HG03565 (cell line): ENCODE data around the gene FIBCD1.
"Not testable (repeated sequence)": the region's sequence is repeated elsewhere in the genome, so short reads cannot be mapped to it uniquely, and the experiment has no call there.

Experiments
- ATAC-seq: cut with Tn5 transposase; IDR thresholded peaks from one replicate; pipeline ENCODE4 v1.9.1; 2021; ENCODE audit warnings: mild to moderate bottlenecking, moderate library complexity; ENCODE audit not compliant: unreplicated experiment

Gene FIBCD1

GRCh38 chr9:130910670-130911069 is 28.4 kb downstream of the FIBCD1 start:
- ATAC-seq = not testable (repeated sequence)

GRCh38 chr9:130910041-130910440 is 29.0 kb downstream of the FIBCD1 start:
- not testable (repeated sequence) for ATAC-seq

DNA sequence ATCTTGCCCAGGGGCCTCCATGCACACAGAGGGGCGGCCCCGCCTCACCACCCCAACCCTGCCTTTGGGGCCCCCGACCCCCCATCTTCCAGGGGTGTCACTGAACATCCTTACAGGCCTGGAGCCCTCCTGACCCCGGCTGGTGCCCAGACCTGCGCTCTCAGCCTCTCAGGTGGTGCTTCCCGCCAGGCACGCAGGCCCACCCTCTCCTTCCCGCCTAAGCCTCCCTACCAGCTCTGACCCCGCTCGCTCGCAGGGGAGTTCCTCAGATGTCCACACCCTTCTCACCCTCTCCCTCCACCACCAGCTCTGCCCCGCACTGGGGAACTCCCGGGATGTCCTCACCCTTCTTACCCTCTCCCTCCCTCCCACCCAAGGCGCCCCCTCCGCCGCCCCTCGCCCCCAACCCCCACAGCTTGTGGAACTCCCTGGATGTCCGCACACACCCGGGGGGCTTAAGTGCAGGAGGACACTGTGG is 30.1 kb downstream of the FIBCD1 start:
- ATAC-seq = no peak

DNA sequence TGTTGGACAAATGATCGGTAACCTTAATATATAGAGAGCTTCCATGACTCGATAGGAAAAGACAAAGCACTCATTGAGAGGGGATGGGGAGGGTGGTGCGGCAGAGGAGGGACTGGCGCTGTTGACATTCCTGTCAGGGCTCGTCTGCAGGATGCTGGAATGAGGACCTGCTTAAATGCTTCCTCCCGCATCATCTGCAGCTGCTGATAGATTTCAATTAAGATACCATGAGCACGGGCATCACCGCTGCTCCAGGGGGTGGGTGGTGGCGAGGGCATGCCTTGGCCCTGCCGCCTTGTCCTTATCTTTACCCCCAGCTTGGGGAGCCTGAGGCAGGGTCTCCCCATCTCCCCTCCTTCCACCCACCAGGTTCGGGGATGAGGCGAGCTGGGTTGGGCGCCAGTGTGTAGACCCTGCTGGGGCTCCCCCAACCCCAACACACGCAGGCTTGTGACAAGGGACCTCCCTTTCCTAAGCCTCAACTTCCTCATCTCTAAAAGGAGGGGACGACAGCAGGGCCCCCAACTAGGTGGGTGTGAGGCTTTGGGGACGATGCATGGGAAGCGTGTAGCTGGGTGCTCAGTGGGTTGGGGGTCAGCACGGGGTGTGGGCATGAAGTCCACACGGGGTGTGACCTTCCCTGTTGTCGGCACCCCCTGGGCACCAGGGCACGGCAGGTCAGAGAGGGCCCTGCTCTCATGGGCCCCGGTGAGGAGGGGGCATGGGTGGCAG is 30.7 kb downstream of the FIBCD1 start:
- no peak for ATAC-seq

DNA sequence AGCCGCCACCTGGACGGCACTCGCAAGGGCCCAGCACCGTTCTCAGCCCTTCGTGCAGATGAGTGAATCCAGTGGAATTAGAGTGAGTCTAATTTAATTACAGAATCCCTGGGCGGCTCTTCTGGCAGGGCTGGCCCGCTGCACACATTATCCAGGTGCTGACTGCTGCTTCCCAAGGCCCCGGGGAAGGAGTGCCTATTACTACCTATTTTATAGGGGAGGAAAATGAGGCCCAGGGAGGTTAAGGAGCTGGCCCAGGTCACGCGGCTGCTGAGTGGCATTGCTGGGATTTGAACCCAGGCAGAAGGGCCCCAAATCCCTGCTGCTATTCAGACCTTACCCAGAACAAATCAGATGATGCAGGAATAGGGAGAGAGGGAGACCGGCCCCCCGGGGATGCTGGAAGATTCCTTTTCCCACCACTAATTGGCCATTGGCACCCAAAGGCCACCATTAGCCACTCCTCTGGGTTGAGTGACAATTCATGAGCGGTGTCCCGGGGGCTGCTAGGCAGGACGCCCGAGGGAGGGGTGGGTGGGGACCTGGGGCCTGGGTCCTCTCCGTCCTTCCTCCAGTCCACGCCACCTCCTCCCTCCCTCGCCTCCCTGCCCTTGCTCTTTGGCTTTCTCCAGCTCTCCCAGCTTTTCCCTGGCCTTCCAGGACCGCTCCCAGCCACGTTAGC is 32.2 kb downstream of the FIBCD1 start:
- no peak for ATAC-seq

DNA sequence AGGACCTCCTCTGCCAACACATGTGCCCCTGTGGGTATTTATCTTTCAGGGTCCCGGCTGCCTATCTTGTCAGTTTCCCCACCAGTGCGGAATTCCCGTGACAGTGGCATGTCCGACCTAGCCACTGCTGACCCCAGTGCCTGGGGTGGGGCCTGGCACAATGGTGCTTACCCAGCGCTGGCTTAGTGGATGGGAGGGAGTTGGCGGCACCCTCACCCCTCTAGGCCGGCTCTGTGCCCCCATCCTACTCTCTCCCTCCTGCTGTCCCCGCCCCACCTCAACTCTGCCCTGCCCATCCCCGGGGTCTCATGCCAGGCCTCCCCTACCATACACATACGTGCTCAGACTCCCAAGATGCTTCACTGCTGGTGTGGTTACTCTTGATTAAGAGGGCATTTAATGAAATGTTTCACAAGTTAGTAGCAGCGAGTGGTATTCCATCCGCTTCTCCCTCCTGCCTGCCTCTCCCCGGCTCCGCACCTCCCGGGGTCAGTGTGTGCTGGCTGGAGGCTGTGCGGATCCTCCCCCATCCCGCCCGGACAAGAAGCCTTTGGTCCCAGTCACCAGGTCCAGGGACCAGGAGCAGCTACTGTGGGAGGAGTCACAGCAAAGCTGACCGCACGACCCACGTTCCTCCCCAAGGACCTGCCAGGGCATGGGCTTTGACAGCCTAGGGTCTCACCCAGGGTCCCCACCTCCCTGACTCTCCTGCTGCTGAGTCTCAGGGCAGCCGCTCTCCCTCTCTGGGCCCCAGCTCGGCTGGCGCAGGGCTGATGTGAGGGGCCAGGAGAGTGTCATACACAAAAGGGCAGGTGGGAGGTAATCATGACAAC is 32.9 kb downstream of the FIBCD1 start:
- no peak for ATAC-seq

DNA sequence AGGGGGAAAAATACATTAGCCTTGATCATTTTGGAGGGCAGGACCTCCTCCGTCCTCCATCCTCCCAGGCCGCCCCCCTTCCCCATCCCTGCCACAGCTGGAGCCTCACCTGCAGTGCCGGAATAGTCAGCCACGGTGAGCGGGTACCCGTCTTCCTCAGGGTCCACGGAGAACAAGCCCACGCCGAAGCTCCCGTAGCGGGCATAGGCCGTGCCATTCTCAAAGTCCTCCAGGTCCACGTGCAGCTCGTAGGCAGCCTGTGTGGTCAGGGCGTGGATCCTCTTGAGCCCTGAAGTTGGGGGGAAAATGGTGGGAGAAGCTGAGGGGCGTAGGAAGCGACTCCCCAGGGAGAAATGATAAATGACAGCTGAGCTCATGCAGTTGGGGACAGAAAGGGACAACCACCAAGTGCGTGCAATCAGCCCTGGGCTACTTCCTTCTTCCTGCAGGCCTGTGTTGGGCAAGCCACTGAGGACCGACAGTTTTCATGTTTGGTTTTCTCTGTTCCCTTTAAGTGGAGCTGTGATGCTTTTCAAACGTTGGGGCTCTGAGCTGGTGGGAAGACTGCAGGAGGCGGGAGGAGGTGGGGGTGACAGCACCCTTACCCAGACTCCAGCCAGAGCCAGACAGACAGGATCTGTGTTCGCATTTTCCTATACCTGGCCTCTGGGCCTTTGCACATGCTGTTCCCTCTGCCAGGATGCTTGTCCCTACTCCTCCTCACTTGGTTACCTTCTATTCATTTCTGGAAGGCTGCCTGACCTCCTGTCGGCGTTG is 33.7 kb downstream of the FIBCD1 start:
- ATAC-seq = no peak

DNA sequence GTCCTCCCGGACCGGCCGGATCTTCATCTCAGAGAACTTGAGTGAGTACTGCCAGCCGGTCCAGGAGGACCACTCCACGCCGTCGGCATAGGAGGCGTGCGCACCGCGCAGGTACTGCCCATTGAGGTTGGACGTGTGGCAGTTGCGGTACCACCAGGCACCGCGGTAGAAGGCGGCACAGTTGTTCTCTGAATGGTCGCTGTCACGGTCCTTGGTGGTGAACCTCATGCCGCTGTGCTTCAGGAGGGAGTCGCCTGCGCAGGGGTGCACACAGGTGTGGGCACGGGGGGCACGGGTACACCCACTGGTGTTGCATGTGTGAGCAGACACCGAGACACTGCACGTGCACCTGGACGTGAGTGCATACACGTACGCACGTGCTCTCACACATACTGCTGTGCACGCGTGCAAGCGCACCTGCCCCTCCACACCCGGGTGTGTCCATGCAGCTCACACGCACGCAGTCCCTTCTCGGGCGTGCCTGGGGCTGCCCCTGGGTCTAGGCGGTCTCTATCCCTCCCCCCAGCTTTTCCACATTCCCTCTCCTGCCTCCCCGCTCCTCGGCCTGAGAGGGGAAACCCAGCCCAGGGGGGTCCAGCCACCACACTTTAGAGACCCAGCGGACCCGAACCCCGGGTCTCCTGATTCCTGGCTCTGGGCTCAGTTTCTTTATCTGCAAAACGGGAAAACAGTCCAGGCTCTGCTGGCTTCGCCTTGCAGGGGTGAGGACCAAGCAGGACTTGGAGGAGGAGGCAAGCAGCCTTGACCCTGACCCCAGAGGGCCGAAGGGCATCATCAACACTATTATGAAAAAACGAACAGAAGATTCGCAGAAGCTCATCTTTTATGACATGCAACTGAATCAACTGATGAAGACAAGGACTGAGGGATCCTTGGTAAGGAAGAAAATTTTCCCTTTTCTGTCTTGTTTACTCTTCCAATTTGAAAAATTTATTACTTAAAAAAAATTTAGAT is 34.7 kb downstream of the FIBCD1 start:
- no peak for ATAC-seq

DNA sequence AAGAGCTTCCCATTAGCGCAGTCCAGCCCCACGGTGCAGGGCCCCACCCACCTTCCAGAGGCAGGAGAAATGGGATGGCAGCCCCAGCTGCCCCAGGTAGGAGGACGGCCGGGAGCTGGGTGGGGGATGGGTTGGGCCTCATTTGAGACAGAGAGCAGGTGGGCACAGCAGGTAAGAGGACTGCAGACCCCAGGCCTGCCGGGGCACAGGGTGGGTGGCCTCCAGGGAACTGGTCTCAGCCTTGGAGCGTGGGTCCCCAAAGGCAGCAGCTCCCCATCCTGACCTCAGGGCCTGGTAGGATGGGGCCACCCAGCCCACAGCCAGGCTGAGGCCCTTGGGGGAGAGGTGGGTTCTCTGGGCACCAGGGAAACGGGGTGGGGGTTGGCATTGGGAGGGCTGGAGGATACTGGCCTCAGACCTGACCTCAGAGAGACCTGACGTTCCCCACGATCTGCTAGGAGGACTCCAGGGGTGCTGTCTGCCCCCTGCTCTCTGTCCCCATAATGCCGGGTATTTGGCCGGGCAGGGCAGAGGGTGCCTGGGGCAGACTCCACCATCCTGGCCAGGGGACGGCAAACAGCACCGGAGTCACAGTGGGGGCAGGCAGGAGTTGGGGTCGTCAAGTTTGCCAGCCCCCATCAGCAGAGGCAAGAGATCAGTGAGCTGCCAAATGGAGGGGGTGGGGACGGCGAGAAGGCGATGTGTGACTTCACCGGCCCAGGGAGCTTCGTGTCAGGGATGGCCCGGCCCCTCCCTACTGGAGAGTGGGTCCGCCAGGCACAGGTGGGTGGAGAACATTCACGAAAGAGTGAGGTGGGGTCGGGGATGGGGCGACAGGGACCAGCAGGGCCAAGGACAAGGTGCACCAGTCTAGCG is 35.6 kb downstream of the FIBCD1 start:
- no peak for ATAC-seq

- ATAC-seq = no peak
Observed at GRCh38 chr9:130902204-130903185, 36.6 kb downstream of the FIBCD1 start.

DNA sequence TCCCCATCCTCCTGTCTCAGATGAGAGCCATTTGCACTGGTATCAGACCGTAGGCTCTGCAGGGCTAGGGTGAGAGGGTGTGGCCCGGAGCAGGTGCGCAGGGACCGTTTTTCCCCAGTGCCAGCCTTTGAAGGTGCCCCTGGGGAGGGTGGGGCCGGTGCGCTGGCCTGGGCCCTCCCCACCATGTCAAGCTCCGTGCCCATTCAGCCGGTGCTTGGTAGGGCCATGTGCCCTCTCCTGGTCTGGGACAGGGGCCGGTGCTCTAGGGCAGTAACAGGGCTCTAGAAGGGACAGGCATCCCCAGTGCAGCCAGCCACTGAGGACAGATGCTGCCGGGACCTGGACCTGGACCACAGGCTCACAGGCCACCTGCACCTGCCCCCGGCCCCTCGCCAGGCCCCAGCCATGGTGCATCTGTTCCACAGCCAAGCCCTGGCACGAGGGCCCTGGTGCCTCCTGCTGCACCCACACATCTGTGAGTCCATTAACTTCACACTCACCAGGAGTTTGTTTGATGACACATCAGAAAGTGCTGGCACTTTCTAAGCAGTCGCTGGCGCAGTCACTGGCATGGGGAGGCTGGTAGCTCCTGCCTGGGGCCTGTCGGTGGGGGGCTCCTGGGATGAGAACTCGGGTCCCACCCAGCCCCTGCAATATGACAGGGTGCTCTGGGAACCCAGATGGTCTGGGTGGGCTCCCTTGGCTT is 37.4 kb downstream of the FIBCD1 start:
- ATAC-seq = no peak

DNA sequence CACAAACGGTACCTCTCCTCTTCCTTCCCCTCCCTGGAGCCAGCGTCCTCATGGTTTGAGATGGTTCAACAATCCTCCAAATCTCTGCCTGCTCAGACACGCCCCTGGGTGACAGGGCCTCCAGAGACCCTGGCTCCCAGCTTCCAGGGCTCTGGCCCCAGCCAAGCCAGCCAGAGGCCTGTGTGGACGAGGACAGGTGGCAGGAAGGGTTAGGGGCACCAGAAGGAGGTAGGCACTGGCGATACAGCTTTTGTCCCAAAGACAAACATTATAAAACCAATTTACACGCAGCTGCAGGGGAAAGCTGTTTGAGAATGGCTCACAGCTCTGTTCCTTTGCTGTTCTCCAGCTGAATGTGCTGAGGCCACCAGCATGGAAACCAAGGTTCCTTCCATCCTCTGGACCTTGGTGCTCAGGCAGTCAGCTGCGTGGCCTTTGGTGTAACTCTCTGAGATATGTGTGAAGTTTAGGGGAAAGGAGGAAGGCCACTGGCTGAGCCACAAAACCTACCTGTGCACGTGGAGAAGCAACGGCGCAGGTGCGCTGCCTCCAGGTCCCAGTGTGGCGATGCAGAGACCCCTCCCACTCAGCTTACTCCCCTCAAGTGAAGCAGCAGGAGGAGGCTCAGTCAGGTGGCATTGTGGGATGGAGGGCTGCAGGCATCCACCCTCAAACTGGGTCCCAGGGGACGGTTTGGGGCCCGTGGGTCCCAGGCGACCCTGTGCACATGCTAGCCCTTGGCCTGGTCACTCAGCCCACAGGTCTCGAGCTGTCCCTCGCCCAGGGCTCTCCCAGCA is 38.1 kb downstream of the FIBCD1 start:
- no peak for ATAC-seq

DNA sequence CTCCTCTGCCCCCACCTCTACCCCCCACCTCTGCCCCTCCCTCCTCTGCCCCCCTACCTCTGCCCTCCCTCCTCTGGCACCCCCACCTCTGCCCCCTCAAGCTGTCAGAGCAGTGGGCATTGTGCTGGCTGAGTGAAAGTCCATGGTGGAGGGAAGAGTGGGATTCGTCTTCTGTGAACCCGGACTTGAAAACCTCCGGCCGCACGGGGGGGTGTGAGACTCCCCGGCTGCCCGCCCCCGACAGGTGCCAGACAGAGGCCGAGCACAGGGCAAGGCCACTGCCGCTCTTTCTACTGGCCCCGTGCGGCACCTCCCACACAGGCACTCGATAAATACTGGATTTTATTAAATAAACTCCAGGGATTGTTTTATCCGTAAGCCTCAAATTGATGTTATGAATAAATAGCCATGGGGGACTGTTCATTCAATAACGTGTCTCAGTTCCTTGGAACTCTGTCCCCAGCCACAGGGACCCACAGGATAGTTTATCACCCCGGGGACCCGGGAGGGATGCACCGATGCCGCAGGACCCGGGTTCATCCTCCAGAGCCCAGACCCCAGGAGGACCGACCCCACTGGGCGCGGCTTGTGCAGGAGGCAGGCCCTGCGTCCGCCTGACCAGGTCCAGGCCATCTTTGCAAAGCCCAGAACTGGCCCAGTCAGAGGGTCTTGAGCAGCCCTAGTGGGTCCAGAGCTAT is 39.8 kb downstream of the FIBCD1 start:
- no peak for ATAC-seq

GRCh38 chr9:130898552-130898852 is 40.5 kb downstream of the FIBCD1 start:
- no peak for ATAC-seq

- no peak for ATAC-seq
Observed at GRCh38 chr9:130897848-130898551, 41.0 kb downstream of the FIBCD1 start.
